ENCODE data around the gene NFIX.

The NFIX gene

DNA sequence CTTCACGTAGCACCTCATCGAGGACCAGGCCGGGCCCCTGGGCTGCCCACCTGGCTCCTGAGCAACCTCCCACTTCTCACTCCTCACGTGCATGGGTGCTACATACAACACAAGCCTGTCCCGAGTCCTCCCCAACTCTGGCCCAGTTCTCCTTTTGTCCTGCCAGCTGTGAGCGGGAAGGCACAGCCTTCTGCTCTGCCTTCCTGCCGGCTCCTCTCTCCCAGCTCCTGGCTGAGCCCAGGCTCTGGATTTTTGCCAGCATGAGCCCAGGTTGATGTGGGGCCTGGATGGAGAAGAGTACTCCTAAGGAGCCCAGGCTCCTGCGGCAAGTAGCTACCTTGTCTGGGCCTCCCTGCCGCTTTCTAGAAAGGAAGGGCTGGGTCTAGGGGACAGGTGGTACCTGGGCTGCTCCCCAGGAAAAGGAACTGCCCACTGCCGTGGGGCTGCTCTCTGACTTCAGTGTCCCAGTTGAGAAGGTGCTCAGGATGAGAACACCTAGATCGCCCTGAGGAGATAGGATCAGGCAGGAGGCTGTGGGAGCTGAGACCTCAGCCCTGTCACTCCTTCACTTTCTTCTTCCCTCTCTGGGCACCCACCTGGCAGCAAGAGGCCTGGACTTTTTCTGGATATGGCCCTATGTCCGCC lies 83.7 kb downstream of the NFIX start:
- no peak for DNase-seq (ENCODE audit: low read depth)
- no peak overlapping the region for H3K4me3 ChIP-seq (ENCODE audit: low read length)
- TF ChIP-seq, protein P1, sequence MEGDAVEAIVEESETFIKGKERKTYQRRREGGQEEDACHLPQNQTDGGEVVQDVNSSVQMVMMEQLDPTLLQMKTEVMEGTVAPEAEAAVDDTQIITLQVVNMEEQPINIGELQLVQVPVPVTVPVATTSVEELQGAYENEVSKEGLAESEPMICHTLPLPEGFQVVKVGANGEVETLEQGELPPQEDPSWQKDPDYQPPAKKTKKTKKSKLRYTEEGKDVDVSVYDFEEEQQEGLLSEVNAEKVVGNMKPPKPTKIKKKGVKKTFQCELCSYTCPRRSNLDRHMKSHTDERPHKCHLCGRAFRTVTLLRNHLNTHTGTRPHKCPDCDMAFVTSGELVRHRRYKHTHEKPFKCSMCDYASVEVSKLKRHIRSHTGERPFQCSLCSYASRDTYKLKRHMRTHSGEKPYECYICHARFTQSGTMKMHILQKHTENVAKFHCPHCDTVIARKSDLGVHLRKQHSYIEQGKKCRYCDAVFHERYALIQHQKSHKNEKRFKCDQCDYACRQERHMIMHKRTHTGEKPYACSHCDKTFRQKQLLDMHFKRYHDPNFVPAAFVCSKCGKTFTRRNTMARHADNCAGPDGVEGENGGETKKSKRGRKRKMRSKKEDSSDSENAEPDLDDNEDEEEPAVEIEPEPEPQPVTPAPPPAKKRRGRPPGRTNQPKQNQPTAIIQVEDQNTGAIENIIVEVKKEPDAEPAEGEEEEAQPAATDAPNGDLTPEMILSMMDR (conservative IDR thresholded peaks at IDR 0.05; ENCODE audit: low read length): no peak

DNA sequence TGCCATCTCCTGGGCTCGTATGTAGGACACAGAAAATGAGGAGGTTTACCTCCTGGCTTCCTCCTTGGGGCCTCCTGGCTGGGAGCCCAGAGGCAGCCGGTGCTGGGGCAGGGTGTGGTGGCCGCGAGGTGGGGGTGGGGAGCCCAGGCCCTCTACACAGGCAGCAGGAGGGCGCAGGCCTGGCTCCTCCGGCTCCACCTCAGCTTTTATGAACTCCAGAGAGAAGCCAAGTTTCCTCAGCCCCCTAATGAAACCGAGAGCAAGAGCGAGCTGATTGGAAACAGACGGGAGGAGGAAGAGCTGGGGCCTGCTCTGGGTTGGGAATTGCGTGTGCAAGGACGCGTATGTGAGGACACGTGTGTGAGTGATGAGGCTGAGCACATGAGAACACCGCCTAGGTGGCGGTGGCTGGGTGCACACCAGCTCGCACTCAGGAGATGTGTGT lies 84.3 kb downstream of the NFIX start:
- DNase-seq (ENCODE audit: low read depth): peak; percentile 86
- no peak overlapping the region for H3K4me3 ChIP-seq (ENCODE audit: low read length)
- TF ChIP-seq, protein P1 (conservative IDR thresholded peaks at IDR 0.05; ENCODE audit: low read length): no peak

DNA sequence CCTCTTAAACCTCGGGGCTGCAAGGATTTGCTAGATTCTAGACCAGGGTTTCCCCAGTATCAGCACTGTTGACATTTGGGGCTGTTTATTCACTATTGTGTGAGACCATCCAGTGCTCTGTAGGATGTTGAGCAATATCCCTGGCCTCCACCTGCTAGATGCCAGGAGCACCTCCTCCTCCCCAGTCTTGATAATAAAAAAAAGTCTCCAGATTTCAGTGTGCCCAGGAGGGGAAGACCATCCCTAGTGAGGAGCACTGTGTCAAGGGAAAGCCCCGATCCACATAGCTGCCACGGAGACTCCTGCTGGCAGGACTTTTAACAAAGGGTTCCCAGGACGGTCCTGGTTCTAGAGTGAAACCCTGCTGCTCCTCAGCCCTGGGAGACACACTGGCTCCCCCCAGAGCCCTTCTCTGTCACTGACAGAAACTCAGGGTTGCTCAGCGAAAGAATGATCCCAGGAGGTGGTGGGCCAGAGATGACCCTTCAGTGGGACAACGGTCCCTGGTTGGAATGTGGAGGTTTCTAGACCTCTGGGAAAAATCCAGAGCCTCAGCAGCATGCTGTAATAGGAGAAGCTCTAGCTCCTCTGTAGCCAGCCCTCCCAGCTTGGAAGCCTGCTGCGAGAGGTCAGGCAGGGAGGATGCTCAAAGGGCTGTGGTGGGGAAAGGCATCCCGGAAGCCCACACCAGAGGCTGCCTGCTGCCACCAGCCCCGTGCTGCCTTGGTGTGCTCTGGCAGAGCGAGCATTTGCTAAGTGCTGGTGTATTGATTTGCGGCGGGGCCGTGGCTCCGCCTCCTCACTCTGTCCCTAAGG lies 87.1 kb downstream of the NFIX start:
- TF ChIP-seq, protein P1 (conservative IDR thresholded peaks at IDR 0.05; ENCODE audit: low read length): peak; percentile 50
- no peak overlapping the region for H3K4me3 ChIP-seq (ENCODE audit: low read length)
- DNase-seq (ENCODE audit: low read depth): peak; percentile 49

DNA sequence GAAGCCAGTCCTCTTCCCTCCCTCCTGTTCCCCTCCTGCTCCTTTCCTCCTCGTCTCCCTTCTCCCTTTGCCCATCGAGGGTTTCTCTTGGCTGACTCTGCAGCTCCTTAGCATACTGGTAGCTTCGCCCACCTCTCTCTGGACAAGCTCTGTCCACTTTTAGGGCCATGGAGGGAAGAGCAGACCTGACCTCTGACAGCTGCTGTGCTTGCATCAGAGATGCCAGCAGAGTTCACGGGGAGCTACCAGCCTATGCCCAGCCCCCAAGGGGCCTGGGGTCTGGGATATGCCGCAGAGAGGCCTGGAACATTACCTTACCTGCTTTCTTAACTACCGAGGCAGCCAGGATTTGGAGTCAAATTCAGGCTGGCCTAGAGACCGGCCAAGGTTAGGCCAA lies 87.7 kb downstream of the NFIX start:
- TF ChIP-seq, protein P1 (conservative IDR thresholded peaks at IDR 0.05; ENCODE audit: low read length): no peak
- H3K4me3 ChIP-seq (ENCODE audit: low read length): no peak overlapping the region
- no peak for DNase-seq (ENCODE audit: low read depth)

DNA sequence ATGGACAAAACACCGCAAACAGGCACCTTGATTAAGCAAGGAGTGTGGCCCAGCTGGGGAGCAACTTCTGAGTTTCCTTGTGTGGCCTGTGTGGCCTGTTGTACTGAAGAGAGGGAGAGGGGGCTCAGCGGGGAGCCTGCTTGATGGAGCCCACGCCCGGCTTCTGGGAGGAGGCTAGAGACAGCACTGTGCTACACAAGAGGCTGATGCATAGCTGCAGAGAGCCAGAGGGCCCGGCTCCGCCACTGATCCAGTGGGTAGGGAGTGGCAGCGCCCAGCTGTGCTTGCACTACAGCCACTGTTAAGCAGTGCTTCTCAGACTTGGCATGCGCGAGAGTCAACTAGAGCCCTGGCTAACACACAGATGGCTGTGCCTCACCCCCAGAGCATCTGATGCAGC lies 88.4 kb downstream of the NFIX start:
- DNase-seq (ENCODE audit: low read depth): no peak

DNA sequence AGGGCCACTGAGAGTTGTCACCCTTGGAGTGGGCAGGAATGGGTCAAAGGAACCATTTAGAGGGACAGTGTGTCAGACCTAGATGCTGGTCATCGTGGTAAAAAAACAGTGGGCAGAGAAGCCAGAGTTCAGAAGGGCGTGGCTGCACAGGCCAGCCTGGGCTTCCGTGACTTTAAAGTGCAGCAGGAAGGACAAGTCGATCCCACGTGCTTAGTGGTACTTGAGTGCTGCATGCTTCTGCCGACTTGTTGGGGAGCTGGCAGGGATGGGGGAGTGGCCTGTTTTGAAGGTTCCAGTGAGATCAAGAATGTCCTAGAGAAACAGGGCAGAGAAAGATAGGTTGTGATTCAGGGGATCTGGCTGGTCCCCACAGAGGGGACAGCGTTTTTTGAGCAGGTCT lies 90.4 kb downstream of the NFIX start:
- no peak for DNase-seq (ENCODE audit: low read depth)
- TF ChIP-seq, protein P1 (conservative IDR thresholded peaks at IDR 0.05; ENCODE audit: low read length): no peak
- H3K4me3 ChIP-seq (ENCODE audit: low read length): no peak overlapping the region

More for the DNA sequence above, 88.4 kb downstream of the NFIX start:
- no peak overlapping the region for H3K4me3 ChIP-seq (ENCODE audit: low read length)
- TF ChIP-seq, protein P1 (conservative IDR thresholded peaks at IDR 0.05; ENCODE audit: low read length): no peak

DNA sequence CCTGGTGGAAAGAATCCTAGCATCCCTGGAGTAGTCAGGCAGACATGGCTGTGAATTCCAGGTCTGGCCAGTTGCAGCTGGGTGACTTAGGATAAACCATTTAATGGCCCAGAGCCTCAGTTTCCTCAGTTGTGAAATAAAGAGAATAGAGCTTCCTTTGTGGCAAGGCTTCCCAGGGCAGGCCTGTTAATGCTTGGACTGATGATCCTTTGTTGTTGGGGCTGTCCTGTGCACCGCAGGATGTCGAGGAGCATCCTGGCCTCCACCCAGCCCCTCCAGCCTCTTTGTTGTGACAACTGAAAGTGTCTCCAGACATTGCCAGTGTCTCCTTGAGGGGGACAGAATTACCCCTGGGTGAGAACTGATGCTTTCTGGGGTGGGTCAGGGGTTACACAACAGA lies 91.1 kb downstream of the NFIX start:
- TF ChIP-seq, protein P1 (conservative IDR thresholded peaks at IDR 0.05; ENCODE audit: low read length): no peak
- H3K4me3 ChIP-seq (ENCODE audit: low read length): no peak overlapping the region
- DNase-seq (ENCODE audit: low read depth): no peak

All from AG10803 (cell line).